ENCODE measurements around the gene ACVRL1.

ACVRL1 gene

DNA sequence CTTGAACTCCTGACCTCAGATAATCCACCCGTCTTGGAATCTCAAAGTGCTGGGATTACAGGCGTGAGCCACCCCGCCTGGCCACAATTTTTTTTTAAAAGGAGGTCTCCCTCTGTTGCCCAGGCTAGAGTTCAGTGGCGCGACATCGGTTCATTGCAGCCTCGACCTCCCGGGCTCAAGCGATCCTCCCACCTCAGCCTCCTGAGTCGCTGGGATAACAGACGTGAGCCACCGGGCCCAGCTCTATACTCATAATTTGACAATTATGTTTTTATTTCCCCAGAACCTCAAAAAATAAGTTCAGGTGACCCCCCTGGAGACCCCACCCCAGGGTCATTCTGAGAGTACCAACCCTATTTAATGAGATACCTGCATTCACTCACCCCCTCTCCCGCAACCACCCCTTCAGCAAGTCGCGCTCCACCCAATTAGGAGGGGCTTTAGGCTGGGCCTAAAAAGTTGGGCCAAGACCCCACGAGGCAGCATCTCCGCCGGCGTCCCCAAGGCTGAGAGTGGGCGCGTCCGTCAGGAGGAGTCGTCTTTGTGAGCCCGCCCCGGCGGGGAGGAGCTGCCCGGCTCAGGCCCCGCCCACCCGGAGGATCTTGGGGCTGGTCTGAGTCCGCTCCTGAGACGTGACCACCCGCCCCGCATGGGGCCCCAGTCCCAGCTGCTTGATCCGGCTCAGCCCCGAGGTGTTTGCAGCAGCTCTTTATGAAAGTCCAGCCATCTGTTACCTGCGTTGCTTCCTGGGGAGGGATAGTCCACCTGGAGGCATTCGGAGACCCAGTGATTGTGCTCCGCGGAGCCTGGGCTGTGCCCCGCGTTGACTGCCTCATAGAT is 19.6 kb upstream of the ACVRL1 start, which contains the start of gene ANKRD33:
Gene ANKRD33, plus strand, starts transcription at position 628 of the 840 bp plus-strand sequence. Its CDS starts 84 bp downstream, at position 712.
- Histone ChIP-seq H2BK120ac (ENCODE audit: low read depth, low read length) (no peak within 1 kb of the TSS), H2BK12ac (ENCODE audit: low read length) (no peak within 1 kb of the TSS), H3K4ac (ENCODE audit: low read length) (peak within 1 kb of the TSS; percentile 94), H3K27me3 (ENCODE audit: control insufficient read depth in 3 of 3, insufficient read depth in 3 of 3, low read depth in 1 of 3, low read length in 3 of 3) (peaks cover 0 to 7% (median 0%) of the 10 kb centered on the region in 3 experiments), H3K27ac (replicated peaks; ENCODE audit: low read length) (no peak within 1 kb of the TSS), H3K23ac (ENCODE audit: low read depth, low read length, poor library complexity) (peak within 1 kb of the TSS; percentile 76), H2AFZ (ENCODE audit: low read length) (no peak within 1 kb of the TSS), H2BK15ac (ENCODE audit: low read length) (peak within 1 kb of the TSS; percentile 25), H3K4me1 (ENCODE audit: control insufficient read depth in 2 of 2, insufficient read depth in 1 of 2, low read depth in 1 of 2, low read length in 2 of 2) (peaks cover 0 to 4% of the 10 kb centered on the region in 2 donors), H3K14ac (ENCODE audit: low read length) (no peak within 1 kb of the TSS), H3K4me3 (ENCODE audit: low read length in 2 of 2) (peak within 1 kb of the TSS in 1 of 2 donors; percentile 26), H4K8ac (ENCODE audit: low read depth, low read length) (no peak within 1 kb of the TSS), H2BK5ac (ENCODE audit: low read length) (no peak within 1 kb of the TSS), H2AK5ac (ENCODE audit: low read depth, low read length) (peak within 1 kb of the TSS; percentile 30), H3K9ac (ENCODE audit: low read depth, low read length, poor library complexity) (no peak within 1 kb of the TSS), H3K79me1 (ENCODE audit: low read depth, low read length) (no peaks in the 10 kb centered on the region), H3K9me3 (replicated peaks in 1 of 2; ENCODE audit: control insufficient read depth in 2 of 2, insufficient read depth in 1 of 2, low read depth in 1 of 2, low read length in 2 of 2) (peaks cover 2 to 6% of the 10 kb centered on the region in 2 donors), H3K4me2 (ENCODE audit: insufficient read depth, low read length, poor library complexity, severe bottlenecking) (peak within 1 kb of the TSS; percentile 41), H4K91ac (ENCODE audit: low read depth, low read length, poor library complexity) (no peak within 1 kb of the TSS), H3K36me3 (replicated peaks in 1 of 2; ENCODE audit: control insufficient read depth in 2 of 2, insufficient read depth in 2 of 2, low read length in 2 of 2) (no peaks in the 10 kb centered on the region), H3K18ac (ENCODE audit: low read length) (peak within 1 kb of the TSS; percentile 62)
- no peak for DNase-seq (ENCODE audit: low spot score)
- WGBS, 2 donors (ENCODE audit: extremely low coverage in 2 of 2, insufficient read length in 2 of 2, insufficient replicate concordance in 1 of 2): no CpG with 5 or more reads among the region's 41 CpGs

- Histone ChIP-seq H2AK5ac (ENCODE audit: low read depth, low read length) (peak overlapping the region; percentile 30), H3K4me3 (ENCODE audit: low read length in 2 of 2) (peak overlapping the region in 1 of 2 donors; percentile 26), H3K79me1 (ENCODE audit: low read depth, low read length) (no peaks in the 10 kb centered on the region), H4K8ac (ENCODE audit: low read depth, low read length) (no peak overlapping the region), H3K18ac (ENCODE audit: low read length) (peak overlapping the region; percentile 62), H2AFZ (ENCODE audit: low read length) (no peak overlapping the region), H2BK5ac (ENCODE audit: low read length) (no peak overlapping the region), H3K4me2 (ENCODE audit: insufficient read depth, low read length, poor library complexity, severe bottlenecking) (peak overlapping the region; percentile 41), H3K9ac (ENCODE audit: low read depth, low read length, poor library complexity) (no peak overlapping the region), H3K27ac (replicated peaks; ENCODE audit: low read length) (no peak overlapping the region), H2BK15ac (ENCODE audit: low read length) (peak overlapping the region; percentile 25), H3K36me3 (replicated peaks in 1 of 2; ENCODE audit: control insufficient read depth in 2 of 2, insufficient read depth in 2 of 2, low read length in 2 of 2) (no peaks in the 10 kb centered on the region), H2BK120ac (ENCODE audit: low read depth, low read length) (no peak overlapping the region), H3K14ac (ENCODE audit: low read length) (no peak overlapping the region), H3K9me3 (replicated peaks in 1 of 2; ENCODE audit: control insufficient read depth in 2 of 2, insufficient read depth in 1 of 2, low read depth in 1 of 2, low read length in 2 of 2) (peaks cover 2 to 6% of the 10 kb centered on the region in 2 donors), H4K91ac (ENCODE audit: low read depth, low read length, poor library complexity) (no peak overlapping the region), H2BK12ac (ENCODE audit: low read length) (no peak overlapping the region), H3K4me1 (ENCODE audit: control insufficient read depth in 2 of 2, insufficient read depth in 1 of 2, low read depth in 1 of 2, low read length in 2 of 2) (peaks cover 0 to 4% of the 10 kb centered on the region in 2 donors), H3K4ac (ENCODE audit: low read length) (peak overlapping the region; percentile 94), H3K23ac (ENCODE audit: low read depth, low read length, poor library complexity) (peak overlapping the region; percentile 76), H3K27me3 (ENCODE audit: control insufficient read depth in 3 of 3, insufficient read depth in 3 of 3, low read depth in 1 of 3, low read length in 3 of 3) (peaks cover 0 to 8% (median 0%) of the 10 kb centered on the region in 3 experiments)
- no peak for DNase-seq (ENCODE audit: low spot score)
- no CpG with 5 or more reads among the region's 15 CpGs for WGBS, 2 donors (ENCODE audit: extremely low coverage in 2 of 2, insufficient read length in 2 of 2, insufficient replicate concordance in 1 of 2)
Observed at GRCh38 chr12:51888316-51889215, 18.7 kb upstream of the ACVRL1 start.

DNA sequence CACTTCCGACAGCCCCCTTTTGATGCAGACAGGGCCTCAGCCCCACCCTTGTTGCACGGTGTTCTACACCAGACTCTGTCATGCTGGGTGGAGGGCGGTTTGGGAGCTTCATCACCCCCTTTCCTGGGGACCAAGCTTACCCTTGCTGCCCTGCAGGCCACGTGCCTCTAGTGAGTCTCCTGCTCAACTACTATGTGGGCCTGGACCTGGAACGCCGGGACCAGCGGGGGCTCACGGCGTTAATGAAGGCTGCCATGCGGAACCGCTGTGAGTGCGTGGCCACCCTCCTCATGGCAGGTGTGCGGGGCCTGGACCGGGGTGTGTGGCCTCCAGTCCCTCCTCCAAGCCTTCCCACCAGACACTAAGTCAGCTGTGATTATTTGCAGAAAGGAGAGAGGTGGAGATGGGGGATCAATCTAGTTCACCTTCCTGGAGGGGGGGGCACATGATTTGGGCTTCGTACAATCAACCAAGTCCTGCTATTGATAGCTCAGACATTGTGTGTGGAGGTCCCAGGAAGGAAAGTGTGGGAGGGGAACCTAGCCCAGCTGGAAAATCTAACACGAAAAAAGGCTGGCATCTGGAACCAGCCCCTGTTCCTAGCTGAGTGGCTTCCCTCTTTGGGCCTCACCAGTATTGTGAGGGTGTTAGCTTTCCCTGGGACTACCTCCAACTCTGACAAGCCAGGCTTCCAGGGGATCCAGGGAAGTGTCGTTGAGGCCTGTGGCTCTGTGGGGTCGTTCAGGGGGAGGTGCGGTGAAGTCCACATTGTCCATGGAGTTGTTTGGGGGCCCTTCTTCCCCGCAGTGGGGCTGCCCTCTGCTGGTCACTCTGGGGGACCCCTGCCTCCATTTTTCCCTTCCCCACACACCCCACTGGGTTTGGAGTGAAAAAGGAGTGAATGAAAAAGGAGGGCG is 17.8 kb upstream of the ACVRL1 start:
- Histone ChIP-seq H3K4me2 (ENCODE audit: insufficient read depth, low read length, poor library complexity, severe bottlenecking) (no peak overlapping the region), H3K18ac (ENCODE audit: low read length) (peak overlapping the region; percentile 11), H3K27me3 (ENCODE audit: control insufficient read depth in 3 of 3, insufficient read depth in 3 of 3, low read depth in 1 of 3, low read length in 3 of 3) (peaks cover 0 to 10% (median 0%) of the 10 kb centered on the region in 3 experiments), H3K14ac (ENCODE audit: low read length) (peak overlapping the region; percentile 94), H3K23ac (ENCODE audit: low read depth, low read length, poor library complexity) (peak overlapping the region; percentile 76), H2AK5ac (ENCODE audit: low read depth, low read length) (peak overlapping the region; percentile 30), H4K91ac (ENCODE audit: low read depth, low read length, poor library complexity) (no peak overlapping the region), H3K9ac (ENCODE audit: low read depth, low read length, poor library complexity) (peak overlapping the region; percentile 32), H2BK12ac (ENCODE audit: low read length) (no peak overlapping the region), H3K9me3 (replicated peaks in 1 of 2; ENCODE audit: control insufficient read depth in 2 of 2, insufficient read depth in 1 of 2, low read depth in 1 of 2, low read length in 2 of 2) (peaks cover 2 to 3% of the 10 kb centered on the region in 2 donors), H2BK15ac (ENCODE audit: low read length) (peak overlapping the region; percentile 25), H3K79me1 (ENCODE audit: low read depth, low read length) (no peaks in the 10 kb centered on the region), H3K4ac (ENCODE audit: low read length) (peak overlapping the region; percentile 94), H3K27ac (replicated peaks; ENCODE audit: low read length) (no peak overlapping the region), H3K4me1 (ENCODE audit: control insufficient read depth in 2 of 2, insufficient read depth in 1 of 2, low read depth in 1 of 2, low read length in 2 of 2) (peaks cover 0 to 4% of the 10 kb centered on the region in 2 donors), H2AFZ (ENCODE audit: low read length) (no peak overlapping the region), H2BK120ac (ENCODE audit: low read depth, low read length) (peak overlapping the region; percentile 42), H2BK5ac (ENCODE audit: low read length) (no peak overlapping the region), H4K8ac (ENCODE audit: low read depth, low read length) (no peak overlapping the region), H3K36me3 (replicated peaks in 1 of 2; ENCODE audit: control insufficient read depth in 2 of 2, insufficient read depth in 2 of 2, low read length in 2 of 2) (no peaks in the 10 kb centered on the region), H3K4me3 (ENCODE audit: low read length in 2 of 2) (peak overlapping the region in 1 of 2 donors; percentile 26)
- DNase-seq (ENCODE audit: low spot score): no peak
- WGBS, 2 donors (ENCODE audit: extremely low coverage in 2 of 2, insufficient read length in 2 of 2, insufficient replicate concordance in 1 of 2): no CpG with 5 or more reads among the region's 21 CpGs

Data from neuronal stem cell (in vitro differentiated cells).